SK-N-SH treated with all-trans-retinoic acid at 6 μM for 48 hours (cell line): ENCODE data around the gene IMMP2L.

Experiments used
- ATAC-seq: fragments of 200-7000 bp; cut with Tn5 transposase; 3 replicates; pipeline ENCODE4 v1.9.1; 2020; ENCODE audit warnings: mild to moderate bottlenecking, moderate library complexity
- ARNTL ChIP-seq: fragments of 450-650 bp; formaldehyde crosslinking; IDR thresholded peaks from 2 replicates; pipeline ENCODE4 v1.5.0; 2020; ENCODE audit warnings: low read depth, mild to moderate bottlenecking, moderate library complexity, borderline replicate concordance
- BACH2 ChIP-seq: fragments of 250-450 bp; sonication (Bioruptor Pico); IDR thresholded peaks from 2 replicates; pipeline ENCODE4 v1.9.0; 2021; ENCODE audit warnings: mild to moderate bottlenecking, borderline replicate concordance
- CREB5 ChIP-seq: fragments of 250-450 bp; sonication (Bioruptor Pico); IDR thresholded peaks from 2 replicates; pipeline ENCODE4 v1.5.1; 2020; ENCODE audit warnings: low read depth, mild to moderate bottlenecking, moderate library complexity
- CSDC2 ChIP-seq: fragments of 250-450 bp; sonication (Bioruptor Pico); IDR thresholded peaks from 2 replicates; pipeline ENCODE4 v1.5.0; 2020; ENCODE audit warnings: mild to moderate bottlenecking, moderate library complexity
- CSRNP3 ChIP-seq: fragments of 250-450 bp; sonication (Bioruptor Pico); IDR thresholded peaks from 2 replicates; pipeline ENCODE4 v1.5.1; 2021; ENCODE audit warnings: mild to moderate bottlenecking, moderate library complexity
- ESRRG ChIP-seq: fragments of 250-450 bp; sonication (Bioruptor Pico); IDR thresholded peaks from 2 replicates; pipeline ENCODE4 v1.6.1; 2021; ENCODE audit warnings: mild to moderate bottlenecking
- GLIS3 ChIP-seq: fragments of 250-450 bp; sonication (Bioruptor Pico); IDR thresholded peaks from 2 replicates; pipeline ENCODE4 v1.5.0; 2020; ENCODE audit warnings: mild to moderate bottlenecking, moderate library complexity
- OSR1 ChIP-seq: fragments of 250-450 bp; sonication (Bioruptor Pico); IDR thresholded peaks from 2 replicates; pipeline ENCODE4 v1.8.0; 2022; ENCODE audit warnings: moderate library complexity, mild to moderate bottlenecking, inconsistent platforms
- PATZ1 ChIP-seq: fragments of 250-450 bp; sonication (Bioruptor Pico); IDR thresholded peaks from 2 replicates; pipeline ENCODE4 v1.8.0; 2020; ENCODE audit warnings: mild to moderate bottlenecking, moderate library complexity, borderline replicate concordance
- POU6F1 ChIP-seq: fragments of 250-450 bp; sonication (Bioruptor Pico); IDR thresholded peaks from 2 replicates; pipeline ENCODE4 v1.8.0; 2021; ENCODE audit warnings: low read depth, mild to moderate bottlenecking, moderate library complexity, borderline replicate concordance
- PPARA ChIP-seq: fragments of 250-450 bp; sonication (Bioruptor Pico); IDR thresholded peaks from 2 replicates; pipeline ENCODE4 v1.5.0; 2020; ENCODE audit warnings: mild to moderate bottlenecking, borderline replicate concordance
- RARB ChIP-seq: fragments of 250-450 bp; sonication (Bioruptor Pico); IDR thresholded peaks from 2 replicates; pipeline ENCODE4 v1.8.0; 2021; ENCODE audit warnings: mild to moderate bottlenecking, moderate library complexity
- SNAI2 ChIP-seq: fragments of 250-450 bp; sonication (Bioruptor Pico); IDR thresholded peaks from 2 replicates; pipeline ENCODE4 v1.5.0; 2020; ENCODE audit warnings: mild to moderate bottlenecking, moderate library complexity
- TCF4 ChIP-seq: fragments of 250-450 bp; sonication (Bioruptor Pico); IDR thresholded peaks from 2 replicates; pipeline ENCODE4 v1.8.0; 2021; ENCODE audit warnings: mild to moderate bottlenecking, moderate library complexity, borderline replicate concordance
- TOX ChIP-seq: fragments of 250-450 bp; sonication (Bioruptor Pico); IDR thresholded peaks from 2 replicates; pipeline ENCODE4 v1.8.0; 2021; ENCODE audit warnings: mild to moderate bottlenecking, moderate library complexity, borderline replicate concordance
- TSHZ2 ChIP-seq: fragments of 250-450 bp; sonication (Bioruptor Pico); IDR thresholded peaks from 2 replicates; pipeline ENCODE4 v1.5.0; 2020; ENCODE audit warnings: mild to moderate bottlenecking, moderate library complexity
- ZC3H10 ChIP-seq: fragments of 250-450 bp; sonication (Bioruptor Pico); IDR thresholded peaks from 2 replicates; pipeline ENCODE4 v1.5.1; 2021; ENCODE audit warnings: mild to moderate bottlenecking, moderate library complexity
- ZFP3 ChIP-seq: fragments of 250-450 bp; sonication (Bioruptor Pico); IDR thresholded peaks from 2 replicates; pipeline ENCODE4 v1.5.0; 2020; ENCODE audit warnings: mild to moderate bottlenecking, moderate library complexity
- ZFP30 ChIP-seq: fragments of 450-650 bp; formaldehyde crosslinking; IDR thresholded peaks from 2 replicates; pipeline ENCODE4 v1.5.0; 2022; ENCODE audit warnings: mild to moderate bottlenecking, moderate library complexity
- ZNF565 ChIP-seq: fragments of 450-650 bp; formaldehyde crosslinking; conservative IDR thresholded peaks from 2 replicates; pipeline ENCODE4 v1.5.0; 2020; ENCODE audit warnings: low read depth, mild to moderate bottlenecking, moderate library complexity
- ZNF70 ChIP-seq: fragments of 450-650 bp; formaldehyde crosslinking; IDR thresholded peaks from 2 replicates; pipeline ENCODE4 v1.5.0; 2020; ENCODE audit warnings: mild to moderate bottlenecking, moderate library complexity
- ZNF8 ChIP-seq: fragments of 450-650 bp; formaldehyde crosslinking; IDR thresholded peaks from 2 replicates; pipeline ENCODE4 v1.5.0; 2020; ENCODE audit warnings: mild to moderate bottlenecking, moderate library complexity

Gene IMMP2L

GRCh38 chr7:111587410-111588064 is 25.2 kb upstream of the IMMP2L start:
- TF ChIP-seq RARB (CRISPR knock-in tag), result no peak
- no peak for TF ChIP-seq SNAI2 (CRISPR knock-in tag)
- TF ChIP-seq BACH2 (CRISPR knock-in tag), result no peak
- no peak for TF ChIP-seq ESRRG (CRISPR knock-in tag)
- no peak for TF ChIP-seq GLIS3 (CRISPR knock-in tag)
- TF ChIP-seq CSDC2 (CRISPR knock-in tag), result no peak
- TF ChIP-seq ZC3H10 (CRISPR knock-in tag), result no peak
- TF ChIP-seq CSRNP3 (CRISPR knock-in tag), result no peak
- no peak for TF ChIP-seq ZNF8 (CRISPR knock-in tag)
- TF ChIP-seq TOX (CRISPR knock-in tag), result no peak
- no peak for TF ChIP-seq ZFP30 (CRISPR knock-in tag)
- no peak for TF ChIP-seq OSR1
- no peak for TF ChIP-seq TSHZ2
- no peak for TF ChIP-seq ZFP3 (CRISPR knock-in tag)
- no peak for TF ChIP-seq TCF4 (CRISPR knock-in tag)
- no peak for TF ChIP-seq ZNF565 (CRISPR knock-in tag)
- TF ChIP-seq PATZ1, result no peak
- ATAC-seq, result no peak

- TF ChIP-seq ZFP30 (CRISPR knock-in tag) (no peak), TSHZ2 (no peak), RARB (CRISPR knock-in tag) (no peak), PPARA (CRISPR knock-in tag) (no peak), ZFP3 (CRISPR knock-in tag) (no peak), ESRRG (CRISPR knock-in tag) (no peak), TCF4 (CRISPR knock-in tag) (no peak), GLIS3 (CRISPR knock-in tag) (no peak), ZC3H10 (CRISPR knock-in tag) (no peak), PATZ1 (no peak), ARNTL (CRISPR knock-in tag) (no peak), CSRNP3 (CRISPR knock-in tag) (no peak), CSDC2 (CRISPR knock-in tag) (no peak), CREB5 (CRISPR knock-in tag) (no peak), SNAI2 (CRISPR knock-in tag) (no peak), OSR1 (no peak), POU6F1 (CRISPR knock-in tag) (no peak), ZNF70 (no peak)
- no peak for ATAC-seq
Observed at GRCh38 chr7:111586711-111587409, 24.6 kb upstream of the IMMP2L start.
